ENCODE data around the gene SMIM41.

SMIM41 gene

GRCh38 chr12:52066346-52067080, 13.0 kb upstream of the SMIM41 start:
- no peak for DNase-seq

DNA sequence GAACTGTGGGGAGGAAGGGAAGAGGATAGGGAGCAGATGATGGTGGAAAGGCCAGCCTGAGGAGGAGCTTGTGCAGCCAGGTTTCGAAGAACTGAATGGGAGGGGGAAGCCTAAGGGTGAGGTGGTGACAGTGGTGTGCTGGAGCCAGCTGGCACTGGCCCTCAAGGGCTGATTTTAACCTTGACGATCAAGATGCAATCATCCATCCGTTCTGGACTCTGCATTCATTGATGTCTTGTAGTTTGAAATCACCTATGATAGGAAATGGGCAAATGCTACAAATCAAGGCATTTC, 12.5 kb upstream of the SMIM41 start:
- no peak for DNase-seq

DNA sequence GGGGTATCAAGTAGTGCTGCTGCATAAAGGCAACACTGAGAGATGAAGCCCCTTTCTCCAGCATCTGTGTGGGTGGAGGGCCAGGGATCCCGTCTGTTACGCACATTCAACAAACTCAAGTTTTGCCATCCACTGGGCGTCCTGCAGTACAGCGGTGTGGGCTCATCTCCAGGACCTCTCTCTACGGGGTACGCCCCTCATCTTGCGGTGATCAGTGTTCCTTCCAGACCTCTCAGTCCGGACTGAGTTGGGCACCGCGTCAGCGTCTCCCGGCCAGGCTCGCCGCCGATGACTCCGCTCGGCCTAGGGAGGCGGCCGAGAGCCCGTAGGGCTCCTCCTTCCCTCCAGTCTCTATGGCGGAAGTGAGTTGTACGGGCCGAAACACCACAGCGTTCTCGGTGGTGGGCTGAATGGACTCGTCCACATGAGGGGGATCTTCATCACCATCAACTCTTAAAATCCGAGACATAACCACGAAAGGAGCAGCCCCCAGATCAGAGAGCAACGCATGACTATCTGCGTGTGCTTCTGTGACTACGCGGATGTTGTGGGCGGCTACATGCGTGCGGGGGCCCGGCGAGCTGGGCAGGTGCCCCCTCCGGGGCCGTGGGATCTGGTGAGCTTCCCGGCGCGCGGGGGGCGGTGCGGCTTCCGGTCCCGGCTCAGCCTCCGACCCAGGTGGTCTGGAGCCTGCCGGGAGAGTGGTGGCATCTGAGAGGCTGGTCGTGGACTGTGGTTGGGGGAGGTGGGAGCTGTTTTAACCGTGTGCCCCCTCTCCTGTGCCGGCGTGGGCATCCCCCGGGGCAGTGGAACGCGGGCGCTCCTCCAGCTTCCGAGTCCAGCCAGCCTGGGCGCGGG, 9.9 kb upstream of the SMIM41 start, which contains the start of gene ATG101:
TSS of gene ATG101 (plus strand) at position 652 of the 858 bp plus-strand sequence. CDS start 3,673 bp downstream, outside the sequence.
- DNase-seq: peak; percentile 92

- DNase-seq: no peak
Measured at GRCh38 chr12:52070185-52070925, 9.1 kb upstream of the SMIM41 start.

DNA sequence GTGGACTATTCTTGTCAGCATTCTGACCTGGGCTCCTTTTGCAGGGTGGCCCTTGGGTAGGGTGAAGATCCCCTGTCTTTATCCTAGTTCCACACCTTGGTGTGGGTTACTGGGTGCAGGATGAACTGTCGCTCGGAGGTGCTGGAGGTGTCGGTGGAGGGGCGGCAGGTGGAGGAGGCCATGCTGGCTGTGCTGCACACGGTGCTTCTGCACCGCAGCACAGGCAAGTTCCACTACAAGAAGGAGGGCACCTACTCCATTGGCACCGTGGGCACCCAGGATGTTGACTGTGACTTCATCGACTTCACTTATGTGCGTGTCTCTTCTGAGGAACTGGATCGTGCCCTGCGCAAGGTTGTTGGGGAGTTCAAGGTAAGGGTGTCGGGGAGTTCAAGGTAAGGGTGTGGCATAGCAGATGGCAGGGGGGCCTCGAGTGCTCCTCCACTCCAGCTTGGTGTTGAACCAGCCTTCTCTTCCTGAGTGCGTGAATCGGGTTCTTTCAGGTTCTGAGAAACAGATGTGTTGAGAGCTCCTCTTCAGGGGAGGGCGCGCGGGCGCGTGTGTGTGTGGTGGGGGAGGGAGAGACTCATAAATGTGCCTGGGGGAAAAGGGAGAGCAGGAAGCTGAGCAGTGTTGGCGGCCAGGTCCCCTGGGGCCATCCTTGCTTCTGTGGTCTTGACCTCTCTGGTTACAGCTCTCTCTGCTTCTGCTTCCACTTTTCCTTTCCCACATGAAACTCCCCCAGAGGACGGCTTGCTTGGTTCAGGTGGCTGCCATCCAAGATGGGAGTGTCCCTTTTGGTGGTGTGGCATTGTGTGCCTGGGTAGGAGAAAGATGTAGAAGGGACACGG, 5.7 kb upstream of the SMIM41 start:
- DNase-seq: no peak

DNA sequence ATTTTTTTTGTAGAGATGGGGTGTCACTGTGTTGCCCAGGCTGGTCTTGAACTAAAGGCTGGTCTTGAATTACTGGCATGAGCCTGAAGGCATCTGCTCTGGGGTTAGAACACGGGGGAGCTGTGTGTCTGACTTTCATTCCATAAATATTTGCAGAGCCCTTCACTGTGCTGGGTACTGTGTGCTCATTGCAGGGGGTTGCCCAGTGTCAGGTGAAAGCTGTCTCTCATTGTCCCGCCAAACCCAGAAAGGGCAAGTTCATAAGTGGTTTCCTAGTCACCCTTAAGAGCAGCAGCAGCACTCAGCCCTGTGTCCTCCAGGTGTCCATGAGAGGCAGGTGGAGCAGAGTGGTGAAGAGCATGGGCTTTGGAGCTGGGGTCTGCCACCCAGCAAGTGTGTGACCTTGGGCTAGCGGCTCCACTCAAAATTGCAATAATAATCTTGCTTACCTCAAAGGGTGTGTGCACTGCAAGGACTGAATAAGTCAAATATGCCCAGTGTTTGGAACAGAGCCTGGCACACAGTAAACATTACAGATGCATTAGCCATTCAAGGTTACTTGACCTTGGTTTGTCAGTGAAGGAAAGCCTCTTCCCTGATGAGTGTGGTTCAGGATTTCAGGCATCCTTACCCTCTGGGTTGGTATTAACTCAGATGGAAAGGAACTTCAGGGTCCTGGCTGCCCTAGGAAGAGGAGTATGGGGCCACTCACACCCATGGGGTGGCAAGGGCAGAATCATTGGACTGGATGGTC, 4.4 kb upstream of the SMIM41 start:
- DNase-seq: no peak

DNA sequence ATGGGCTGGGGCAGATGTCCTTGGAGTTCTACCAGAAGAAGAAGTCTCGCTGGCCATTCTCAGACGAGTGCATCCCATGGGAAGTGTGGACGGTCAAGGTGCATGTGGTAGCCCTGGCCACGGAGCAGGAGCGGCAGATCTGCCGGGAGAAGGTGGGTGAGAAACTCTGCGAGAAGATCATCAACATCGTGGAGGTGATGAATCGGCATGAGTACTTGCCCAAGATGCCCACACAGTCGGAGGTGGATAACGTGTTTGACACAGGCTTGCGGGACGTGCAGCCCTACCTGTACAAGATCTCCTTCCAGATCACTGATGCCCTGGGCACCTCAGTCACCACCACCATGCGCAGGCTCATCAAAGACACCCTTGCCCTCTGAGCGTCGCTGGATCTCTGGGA, 2.7 kb upstream of the SMIM41 start:
- DNase-seq: no peak

DNA sequence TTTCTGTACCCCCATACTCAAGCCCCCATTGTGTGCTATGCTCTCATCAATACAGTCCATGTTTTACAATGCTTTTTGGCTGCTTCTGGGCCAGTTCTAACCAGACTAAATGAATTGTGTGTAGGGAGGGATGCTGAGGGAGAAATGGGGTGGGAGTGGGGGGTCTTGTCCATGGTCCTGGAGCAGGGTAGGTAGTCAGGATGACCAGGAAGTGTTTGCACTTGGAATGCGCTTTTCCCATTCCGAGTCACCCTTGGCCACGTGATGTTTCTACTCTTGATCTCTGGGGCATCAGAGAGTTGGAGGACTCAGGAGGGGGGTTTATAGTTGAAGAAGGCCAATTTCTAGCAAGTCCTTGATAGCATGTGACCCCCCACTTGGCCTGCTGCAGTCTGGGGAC, 1.2 kb upstream of the SMIM41 start:
- DNase-seq: no peak

DNA sequence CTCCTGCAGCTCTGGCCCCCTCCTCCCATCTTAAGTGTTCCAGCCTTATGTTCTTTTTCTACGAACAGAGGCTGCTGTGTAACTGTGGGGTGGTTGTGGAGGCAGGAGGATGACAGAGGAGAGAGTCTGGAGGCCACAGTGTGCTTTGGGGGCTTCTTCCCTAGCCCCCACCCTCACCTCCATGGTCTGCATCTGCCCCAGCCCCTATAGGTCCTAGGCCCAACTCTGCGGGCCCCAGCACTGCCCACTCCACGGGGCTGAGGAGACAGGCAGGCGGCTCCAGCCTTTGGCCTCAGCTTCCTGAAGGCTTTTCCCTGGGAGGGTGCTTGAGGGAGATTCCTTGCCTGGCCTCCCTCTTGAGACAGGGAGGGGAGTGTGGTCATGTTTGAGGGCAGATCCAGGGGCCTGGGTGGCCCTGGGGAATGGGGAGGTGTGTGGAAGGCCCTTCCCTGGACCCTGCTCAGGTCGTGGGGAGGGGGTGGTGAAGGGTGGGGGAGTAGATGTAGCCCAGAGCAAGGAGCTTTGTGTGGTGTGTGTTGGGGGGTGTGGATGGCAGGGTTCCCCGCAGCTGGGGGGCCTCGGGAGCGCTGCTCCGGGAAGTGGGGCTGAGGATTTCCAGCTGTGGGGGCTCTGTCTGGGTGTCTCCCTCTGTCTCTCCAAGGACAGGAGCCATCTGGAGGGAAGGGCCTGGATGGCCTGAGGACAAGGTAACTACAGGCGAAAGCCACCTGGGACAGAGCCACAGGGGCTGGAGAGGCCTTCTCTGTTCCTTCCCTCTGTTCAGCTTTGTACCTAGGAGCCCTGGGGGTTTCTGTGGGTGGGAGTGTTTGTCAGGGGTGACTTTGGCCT, 1.1 kb downstream of the SMIM41 start:
- DNase-seq: no peak

DNA sequence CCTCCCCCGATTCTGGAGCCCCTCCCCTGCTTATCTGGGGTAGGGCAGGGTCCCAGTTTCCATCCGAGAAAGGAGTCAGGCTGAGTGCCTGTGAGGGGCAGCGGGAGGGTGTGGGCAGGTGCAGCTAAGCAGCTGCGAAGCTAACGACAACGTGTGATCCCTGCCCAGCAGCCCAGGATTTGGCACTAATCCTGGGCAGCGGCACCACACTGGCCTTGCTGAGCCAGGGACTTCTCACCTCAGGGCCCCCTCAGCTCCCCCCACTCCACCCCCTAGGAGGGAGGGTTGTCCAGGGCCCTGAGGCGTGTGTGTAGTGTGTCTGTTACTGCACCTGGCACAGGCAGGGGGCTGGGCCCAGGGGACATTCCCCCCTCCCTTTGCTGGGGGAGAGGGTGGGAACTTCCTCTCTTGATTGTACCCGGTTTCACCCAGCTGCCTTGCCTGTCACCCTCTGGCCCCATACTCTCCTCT, 1.8 kb downstream of the SMIM41 start:
- no peak for DNase-seq

- no peak for DNase-seq
Measured at GRCh38 chr12:52082026-52082668, 2.6 kb downstream of the SMIM41 start.

DNA sequence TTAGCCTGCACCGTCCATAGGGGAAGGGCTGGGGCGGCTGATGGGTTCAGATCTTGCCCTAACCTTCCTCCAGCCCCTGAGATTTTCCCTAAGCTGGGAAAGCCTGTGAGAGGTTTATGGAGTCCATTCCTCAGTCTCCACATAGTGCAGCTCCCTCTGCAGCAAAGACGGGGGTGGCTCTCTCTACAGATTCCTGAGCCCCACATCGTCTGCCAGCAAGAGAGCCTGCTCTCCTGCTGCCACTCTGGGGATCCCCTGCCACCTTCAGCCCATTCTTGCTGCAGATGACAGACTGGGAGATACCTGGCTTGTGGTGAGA, 3.1 kb downstream of the SMIM41 start:
- no peak for DNase-seq

DNA sequence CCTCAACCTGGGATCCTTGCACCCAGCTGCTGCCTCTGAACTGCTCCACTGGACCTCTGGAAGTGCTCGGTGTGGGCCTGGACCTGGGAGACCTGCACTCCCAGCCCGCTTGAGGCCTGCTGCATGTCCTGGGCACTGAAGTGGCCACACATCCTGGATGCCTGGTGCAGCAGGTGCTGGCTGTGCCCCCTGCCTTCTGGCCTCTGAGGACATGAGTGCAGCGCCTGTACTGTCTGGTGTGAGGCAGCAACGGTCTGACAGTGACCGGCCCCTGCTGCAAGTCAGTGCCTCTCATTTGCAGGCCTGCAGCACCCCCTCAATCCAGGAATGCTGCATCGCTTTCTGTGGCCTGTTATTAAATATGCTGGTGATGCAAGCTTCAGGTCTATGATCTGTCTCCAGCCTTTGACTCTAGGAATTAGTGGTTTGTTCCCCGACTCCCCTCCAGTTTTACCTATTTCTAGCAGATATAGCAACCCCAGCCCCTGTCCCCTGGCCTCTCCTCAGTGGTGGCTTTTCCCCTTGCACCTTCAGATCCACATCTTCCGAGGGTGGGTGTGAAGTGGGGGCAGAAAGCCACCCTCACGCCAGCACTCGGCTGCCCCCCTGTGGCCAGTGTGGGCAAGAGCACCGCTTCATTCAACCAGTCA, 3.6 kb downstream of the SMIM41 start:
- DNase-seq: no peak

GRCh38 chr12:52083638-52083996, 4.1 kb downstream of the SMIM41 start:
- no peak for DNase-seq

GRCh38 chr12:52084491-52085231, 5.2 kb downstream of the SMIM41 start:
- no peak for DNase-seq

GRCh38 chr12:52085682-52086180, 6.2 kb downstream of the SMIM41 start:
- DNase-seq: no peak

DNA sequence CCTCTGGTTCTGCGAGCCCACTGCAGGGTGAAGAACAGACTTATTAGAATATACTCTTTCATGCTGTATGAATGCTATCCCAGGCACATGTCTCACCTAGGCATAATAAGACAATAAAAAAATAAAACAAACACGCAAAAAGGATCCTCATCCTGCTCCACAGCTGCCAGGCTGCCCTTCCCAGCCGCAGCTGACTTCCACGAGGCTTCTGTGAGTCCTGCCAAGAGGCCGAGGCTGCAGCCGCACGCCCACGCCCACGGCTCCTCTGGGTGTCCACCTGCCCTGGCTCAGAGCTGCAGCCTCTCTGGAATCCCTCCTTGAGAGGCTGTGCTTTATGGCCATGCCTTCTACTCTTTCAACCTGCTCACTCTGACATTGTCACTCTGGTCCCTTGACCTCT, 6.9 kb downstream of the SMIM41 start:
- DNase-seq: no peak

DNA sequence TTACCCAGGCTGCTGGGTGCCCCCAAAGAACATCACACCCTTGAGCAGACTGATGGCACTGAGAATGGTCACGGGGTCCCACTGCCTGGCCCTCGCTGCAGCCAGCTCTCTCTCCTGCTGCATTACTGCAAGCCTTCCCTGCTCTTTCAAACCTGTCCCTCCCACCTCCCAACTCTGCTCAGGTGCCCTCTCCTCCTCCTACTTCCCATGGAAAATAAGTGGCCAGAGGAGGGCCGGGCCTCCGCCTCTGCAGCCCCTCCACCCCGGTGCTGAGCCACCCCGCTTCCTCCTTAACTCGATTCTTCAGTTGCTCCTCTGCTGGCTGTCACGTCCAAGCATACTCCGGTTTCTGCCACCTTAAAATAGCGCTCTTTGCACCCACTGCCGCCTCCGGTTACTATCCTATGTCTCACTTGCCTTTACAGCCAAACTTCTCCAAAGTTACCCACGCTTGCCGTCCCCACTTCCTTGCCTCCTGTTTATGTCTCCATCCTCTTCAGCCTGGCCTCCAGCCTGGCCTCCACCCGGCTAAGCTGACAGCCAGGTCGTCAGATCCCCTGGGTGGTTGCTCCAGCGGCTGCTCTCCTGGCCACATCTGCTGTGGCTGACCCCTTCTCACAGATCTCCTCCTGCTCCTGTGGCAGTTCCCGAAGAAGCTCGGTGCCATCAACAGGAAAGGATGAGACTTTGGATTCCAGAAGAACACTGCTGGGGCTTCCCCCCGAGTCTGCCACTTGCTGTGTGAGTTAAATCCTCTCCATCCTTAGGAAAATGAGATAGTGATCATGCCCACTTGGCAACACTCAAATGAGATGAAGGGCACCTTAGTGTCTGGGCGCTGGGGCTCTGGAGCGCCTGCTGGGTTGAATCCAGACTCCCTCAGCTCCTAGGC, 7.7 kb downstream of the SMIM41 start:
- DNase-seq: no peak
